ENCODE measurements around the gene PWWP3B.

The PWWP3B gene

GRCh38 chrX:106177106-106177981 is 9.2 kb downstream of the PWWP3B start:
- TF ChIP-seq CTCF (IDR thresholded peaks at IDR 0.05) = no peak

DNA sequence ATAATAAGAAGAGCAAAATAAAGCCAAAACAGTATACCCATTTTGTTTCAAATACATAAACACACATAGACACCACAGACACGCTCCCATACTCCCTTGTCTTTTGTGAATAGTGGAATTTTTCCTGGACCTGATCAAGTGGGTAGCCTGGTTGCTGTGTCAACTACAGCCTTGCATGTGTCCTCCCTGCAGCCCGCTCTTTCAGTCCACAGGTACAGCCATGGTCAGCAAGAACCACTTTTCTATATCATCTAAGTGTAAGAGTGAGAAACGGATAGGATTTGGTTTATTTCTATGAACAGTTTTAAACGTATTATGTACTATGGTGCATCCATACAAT is 9.8 kb downstream of the PWWP3B start:
- TF ChIP-seq CTCF (IDR thresholded peaks at IDR 0.05) = no peak

DNA sequence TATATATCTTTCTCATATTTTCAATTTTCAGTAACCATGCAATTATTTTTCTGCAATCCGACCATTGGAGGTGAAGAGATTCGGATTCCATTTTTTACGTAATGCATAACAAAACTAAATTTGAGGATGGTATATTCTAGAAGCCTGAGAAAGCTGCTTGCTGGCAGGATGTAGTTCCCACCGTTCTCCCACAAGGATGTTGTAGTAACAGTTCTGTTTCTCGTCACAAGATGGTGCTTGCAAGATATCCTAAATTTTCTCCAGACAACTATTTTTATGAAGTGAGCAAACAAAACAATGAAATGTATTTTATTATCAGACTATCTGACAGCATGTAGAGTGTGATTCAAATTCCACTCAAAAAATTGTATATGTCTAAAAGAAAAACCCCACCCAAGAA is 10.7 kb downstream of the PWWP3B start:
- TF ChIP-seq CTCF (IDR thresholded peaks at IDR 0.05) = no peak

DNA sequence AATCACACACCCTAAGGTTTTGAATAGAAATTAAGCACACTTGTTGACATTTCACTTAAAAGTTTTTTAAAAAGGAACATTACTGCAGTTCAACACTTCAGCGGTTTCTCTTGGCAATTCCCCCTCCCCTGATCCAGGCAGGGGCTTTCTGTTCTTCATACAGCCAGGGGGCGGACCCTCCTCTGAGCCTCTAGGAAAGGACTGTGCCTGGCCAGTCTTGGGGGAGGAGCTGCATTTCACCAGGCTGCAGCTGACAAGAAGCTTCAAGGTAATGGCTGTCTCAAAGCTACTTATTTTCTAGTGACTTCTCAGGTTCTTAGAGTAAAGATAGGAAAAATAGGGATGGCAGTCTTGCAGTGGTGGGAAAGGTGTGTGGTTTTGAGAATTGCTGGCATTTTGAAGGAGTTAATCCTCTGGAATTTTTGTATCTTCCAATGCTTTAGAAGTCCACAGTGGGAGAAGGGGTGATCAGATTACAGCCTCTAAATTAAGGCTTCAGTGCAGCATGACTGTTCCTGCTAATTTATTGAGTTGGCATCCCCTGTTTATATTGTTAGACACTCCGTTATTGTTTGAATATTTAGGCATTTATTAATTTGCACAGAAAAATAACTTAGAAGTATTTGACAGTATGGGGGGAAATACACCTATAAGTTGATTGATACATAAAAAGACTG is 33.5 kb downstream of the PWWP3B start:
- no peak for TF ChIP-seq CTCF (IDR thresholded peaks at IDR 0.05)

GRCh38 chrX:106203315-106203714 is 35.2 kb downstream of the PWWP3B start:
- TF ChIP-seq CTCF (IDR thresholded peaks at IDR 0.05) = no peak

- no peak for TF ChIP-seq CTCF (IDR thresholded peaks at IDR 0.05)
Observed at GRCh38 chrX:106208154-106208553, 40.0 kb downstream of the PWWP3B start.

Data from LNCAP (cell line).